GM18511 (cell line): ENCODE data around the gene TMEM240.
"Not testable (repeated sequence)": the region's sequence is repeated elsewhere in the genome, so short reads cannot be mapped to it uniquely, and the experiment has no call there.

Source experiments
- ATAC-seq: cut with Tn5 transposase; IDR thresholded peaks from one replicate; pipeline ENCODE4 v1.9.1; 2021; ENCODE audit warnings: mild to moderate bottlenecking, moderate library complexity; ENCODE audit not compliant: unreplicated experiment

Gene TMEM240

GRCh38 chr1:1505801-1506200, 34.6 kb downstream of the TMEM240 start:
- not testable (repeated sequence) for ATAC-seq

GRCh38 chr1:1505366-1505798, 35.0 kb downstream of the TMEM240 start:
- not testable (repeated sequence) for ATAC-seq

GRCh38 chr1:1504777-1505365, 35.6 kb downstream of the TMEM240 start:
- ATAC-seq: not testable (repeated sequence)

- not testable (repeated sequence) for ATAC-seq
These were observed 44.9 kb downstream of the TMEM240 start for GRCh38 chr1:1495461-1495975.

DNA sequence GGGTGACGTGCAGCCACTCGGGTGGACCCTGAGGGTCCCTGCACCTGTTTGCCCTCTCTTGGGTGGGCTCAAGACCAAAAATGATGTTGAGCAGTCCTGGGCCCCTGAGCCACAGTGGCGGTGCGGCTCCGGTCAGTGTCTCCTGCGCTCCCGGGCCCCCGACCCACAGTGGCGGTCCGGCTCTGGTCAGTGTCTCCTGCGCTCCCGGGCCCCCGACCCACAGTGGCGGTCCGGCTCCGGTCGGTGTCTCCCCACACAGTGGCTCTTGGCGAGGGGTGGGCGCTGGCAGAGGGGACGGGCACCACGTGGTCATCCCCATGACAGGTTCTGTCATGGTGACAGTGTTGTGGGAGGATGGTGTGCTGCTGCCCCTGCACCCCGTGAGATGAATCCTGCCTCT, 46.1 kb downstream of the TMEM240 start:
- not testable (repeated sequence) for ATAC-seq

- no peak for ATAC-seq
These were observed 48.8 kb downstream of the TMEM240 start for GRCh38 chr1:1491601-1492000.

GRCh38 chr1:1490633-1491230, 49.7 kb downstream of the TMEM240 start:
- no peak for ATAC-seq

- ATAC-seq: no peak
These were observed 50.6 kb downstream of the TMEM240 start for GRCh38 chr1:1489861-1490260.

- no peak for ATAC-seq
These were observed 51.2 kb downstream of the TMEM240 start for GRCh38 chr1:1489231-1489630.

GRCh38 chr1:1487701-1488100, 52.7 kb downstream of the TMEM240 start:
- no peak for ATAC-seq

DNA sequence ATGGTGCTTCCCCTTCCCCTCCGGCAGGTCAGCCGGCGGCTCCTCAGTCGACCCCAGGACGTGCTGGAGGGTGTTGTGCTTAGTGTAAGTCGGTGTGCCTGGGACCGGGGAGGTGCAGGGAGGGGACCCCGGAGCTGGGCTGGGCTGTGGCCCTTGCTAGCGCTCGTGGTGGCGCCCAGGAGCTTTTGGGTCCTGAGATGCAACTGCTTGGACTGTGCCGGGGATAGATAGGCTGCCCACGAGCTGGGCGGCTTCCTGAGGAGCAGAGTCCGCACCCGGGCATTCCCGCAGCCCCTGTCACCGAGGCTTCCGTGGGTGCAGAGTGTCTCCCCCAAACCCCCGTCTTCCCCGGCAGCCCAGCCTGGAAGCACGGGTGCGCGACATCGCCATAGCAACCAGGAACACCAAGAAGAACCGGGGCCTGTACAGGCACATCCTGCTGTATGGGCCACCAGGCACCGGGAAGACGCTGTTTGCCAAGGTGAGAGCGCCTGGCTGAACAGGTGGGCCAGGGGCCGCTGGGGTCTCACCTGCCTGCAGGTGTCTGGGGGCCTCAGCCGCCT, 54.6 kb downstream of the TMEM240 start:
- ATAC-seq: not testable (repeated sequence)

DNA sequence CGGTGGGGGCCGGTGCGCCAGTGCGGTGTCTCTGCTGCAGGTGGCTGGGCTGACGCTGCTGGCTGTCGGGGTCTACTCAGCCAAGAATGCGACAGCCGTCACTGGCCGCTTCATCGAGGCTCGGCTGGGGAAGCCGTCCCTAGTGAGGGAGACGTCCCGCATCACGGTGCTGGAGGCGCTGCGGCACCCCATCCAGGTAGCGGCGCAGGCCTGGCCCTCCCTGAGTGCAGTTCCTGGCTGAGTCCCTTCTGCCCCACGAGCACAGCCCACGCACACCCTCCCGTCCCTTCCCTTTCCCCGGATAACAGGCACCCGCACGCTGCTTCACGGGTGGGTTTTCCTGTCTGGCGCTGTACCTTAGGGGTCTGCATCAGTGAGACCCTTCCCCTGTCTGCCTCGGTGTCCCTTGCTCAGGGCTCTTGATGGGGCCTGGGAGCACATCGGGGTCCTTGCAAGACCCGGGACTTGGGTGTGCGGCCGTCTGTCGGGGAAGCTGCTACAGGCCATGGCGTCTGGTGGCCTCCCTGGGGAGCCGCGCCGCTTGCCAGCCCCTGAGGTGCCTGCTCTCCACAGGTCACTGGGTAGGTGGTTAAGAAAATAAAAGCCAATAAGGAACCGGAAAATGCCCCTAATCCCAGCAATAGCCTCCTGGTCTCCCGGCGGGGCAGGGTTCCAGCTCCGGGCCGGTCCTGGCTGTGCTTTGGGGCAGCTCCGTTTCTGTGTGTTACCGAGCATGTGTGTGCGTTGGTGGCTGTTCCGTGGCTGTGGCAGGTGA, 55.3 kb downstream of the TMEM240 start:
- ATAC-seq: not testable (repeated sequence)
